HepG2 (cell line): ENCODE measurements around the gene TRIM23. TPM values are rescaled to one million over a fixed set of nuclear protein-coding genes. Genes with fewer than 3 reads are reported as not detected.

Experiments used
- CEBPG ChIP-seq: IDR thresholded peaks from 2 replicates; pipeline ENCODE4 v1.6.1; 2016
- HMGXB3 ChIP-seq: sonication (generic); formaldehyde crosslinking; IDR thresholded peaks from 2 replicates; pipeline ENCODE4 v1.4.0; 2020; ENCODE audit warnings: missing genetic modification reagents, borderline replicate concordance
- HMGXB4 ChIP-seq, 2 experiments: sonication (generic) in 1 of 2; formaldehyde crosslinking in 1 of 2; IDR thresholded peaks; 2 replicates each; pipeline versions ENCODE4 v1.4.0 to v1.6.1; 2018 to 2020; ENCODE audit warnings: missing genetic modification reagents in 2 of 2, borderline replicate concordance in 1 of 2, low read depth in 1 of 2, mild to moderate bottlenecking in 1 of 2, missing biosample characterization in 1 of 2
- KDM5A ChIP-seq: fragments of 200-600 bp; sonication (generic); IDR thresholded peaks from 2 replicates; pipeline ENCODE4 v1.7.0; 2018; ENCODE audit warnings: antibody characterized with exemption, mild to moderate bottlenecking, low read length, borderline replicate concordance
- NBN ChIP-seq: fragments of 450-650 bp; conservative IDR thresholded peaks from 2 replicates; pipeline ENCODE4 v1.6.1; 2017
- NFATC3 ChIP-seq: sonication (generic); formaldehyde crosslinking; IDR thresholded peaks from 2 replicates; pipeline ENCODE4 v1.5.1; 2020; ENCODE audit warnings: mild to moderate bottlenecking, missing genetic modification reagents
- RFX1 ChIP-seq: fragments of 450-650 bp; IDR thresholded peaks from 2 replicates; pipeline ENCODE4 v1.6.1; 2017
- SSRP1 ChIP-seq: IDR thresholded peaks from 2 replicates; pipeline ENCODE4 v1.6.1; 2016; ENCODE audit warnings: control low read depth
- WIZ ChIP-seq: sonication (generic); formaldehyde crosslinking; IDR thresholded peaks from 2 replicates; pipeline ENCODE4 v1.5.1; 2020; ENCODE audit warnings: mild to moderate bottlenecking, missing genetic modification reagents
- ZFY ChIP-seq: sonication (generic); formaldehyde crosslinking; IDR thresholded peaks from 2 replicates; pipeline ENCODE4 v1.4.0; 2020; ENCODE audit warnings: missing genetic modification reagents
- ZNF281 ChIP-seq: sonication (generic); formaldehyde crosslinking; IDR thresholded peaks from 2 replicates; pipeline ENCODE4 v1.4.0; 2020; ENCODE audit warnings: missing genetic modification reagents, borderline replicate concordance
- ZNF776 ChIP-seq: sonication (generic); formaldehyde crosslinking; IDR thresholded peaks from 2 replicates; pipeline ENCODE4 v1.4.0; 2020; ENCODE audit warnings: mild to moderate bottlenecking, missing genetic modification reagents
- ZSCAN25 ChIP-seq: sonication (generic); formaldehyde crosslinking; IDR thresholded peaks from 2 replicates; pipeline ENCODE4 v1.8.0; 2022; ENCODE audit warnings: mild to moderate bottlenecking, missing genetic modification reagents
- polyA plus RNA-seq, 8 experiments: library from polyadenylated mRNA; depleted of rRNA in 3 of 8; stranded (reverse) in 7 of 8; unstranded in 1 of 8; fragments of >200 nt; fragmentation: Illumina TruSeq in 4 of 8; extraction: Trizol in 4 of 8; gene quantifications; 2 replicates each; pipeline versions ENCODE4 v1.2.1 to v1.2.3, GENCODE V29; 2011 to 2016; ENCODE audit warnings: low read depth in 4 of 8, missing spikeins in 1 of 8, mixed read lengths in 1 of 8; ENCODE audit not compliant: insufficient read depth in 1 of 8
- total RNA-seq, 5 experiments: library from RNA; depleted of rRNA; stranded (reverse); fragments of >200 nt; fragmentation: Illumina TruSeq; extraction: Trizol; gene quantifications; 2 replicates each; pipeline ENCODE4 v1.2.3, GENCODE V29; 2016; ENCODE audit warnings: low read depth in 1 of 5
- TF ChIP-seq, protein P1 (sequence below): sonication (generic); formaldehyde crosslinking; IDR thresholded peaks from 2 replicates; pipeline ENCODE4 v1.4.0; 2020; ENCODE audit warnings: missing genetic modification reagents
- TF ChIP-seq, protein P2 (sequence below): sonication (generic); formaldehyde crosslinking; IDR thresholded peaks from 2 replicates; pipeline ENCODE4 v1.8.1; 2022; ENCODE audit warnings: low read depth, mild to moderate bottlenecking, missing genetic modification reagents

The TRIM23 gene
- total and polyA plus RNA-seq, 2 of the 13 experiments (the other 11 are each of a cell fraction or from before 2014, with no cell fraction given) = 4.6 to 11.4 TPM

- TF ChIP-seq ZNF281 (no peak), NBN (no peak), CEBPG (CRISPR knock-in tag) (no peak), HMGXB4 (CRISPR knock-in tag; IDR thresholded peaks at IDR 0.05; ENCODE audit: borderline replicate concordance in 1 of 2, low read depth in 1 of 2) (no peak), WIZ (CRISPR knock-in tag) (no peak), ZFY (peak; percentile 65), HMGXB3 (CRISPR knock-in tag) (peak; percentile 72; the same call in 1 of the 2 replicates), KDM5A (peak; percentile 93), RFX1 (no peak), NFATC3 (no peak), ZSCAN25 (CRISPR knock-in tag) (no peak), SSRP1 (CRISPR knock-in tag) (0 out of 2 replicates have a peak, but pooled peaks have one; percentile 33), ZNF776 (no peak)
- TF ChIP-seq, protein P1, sequence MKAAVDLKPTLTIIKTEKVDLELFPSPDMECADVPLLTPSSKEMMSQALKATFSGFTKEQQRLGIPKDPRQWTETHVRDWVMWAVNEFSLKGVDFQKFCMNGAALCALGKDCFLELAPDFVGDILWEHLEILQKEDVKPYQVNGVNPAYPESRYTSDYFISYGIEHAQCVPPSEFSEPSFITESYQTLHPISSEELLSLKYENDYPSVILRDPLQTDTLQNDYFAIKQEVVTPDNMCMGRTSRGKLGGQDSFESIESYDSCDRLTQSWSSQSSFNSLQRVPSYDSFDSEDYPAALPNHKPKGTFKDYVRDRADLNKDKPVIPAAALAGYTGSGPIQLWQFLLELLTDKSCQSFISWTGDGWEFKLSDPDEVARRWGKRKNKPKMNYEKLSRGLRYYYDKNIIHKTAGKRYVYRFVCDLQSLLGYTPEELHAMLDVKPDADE (CRISPR knock-in tag) = no peak
- TF ChIP-seq, protein P2, sequence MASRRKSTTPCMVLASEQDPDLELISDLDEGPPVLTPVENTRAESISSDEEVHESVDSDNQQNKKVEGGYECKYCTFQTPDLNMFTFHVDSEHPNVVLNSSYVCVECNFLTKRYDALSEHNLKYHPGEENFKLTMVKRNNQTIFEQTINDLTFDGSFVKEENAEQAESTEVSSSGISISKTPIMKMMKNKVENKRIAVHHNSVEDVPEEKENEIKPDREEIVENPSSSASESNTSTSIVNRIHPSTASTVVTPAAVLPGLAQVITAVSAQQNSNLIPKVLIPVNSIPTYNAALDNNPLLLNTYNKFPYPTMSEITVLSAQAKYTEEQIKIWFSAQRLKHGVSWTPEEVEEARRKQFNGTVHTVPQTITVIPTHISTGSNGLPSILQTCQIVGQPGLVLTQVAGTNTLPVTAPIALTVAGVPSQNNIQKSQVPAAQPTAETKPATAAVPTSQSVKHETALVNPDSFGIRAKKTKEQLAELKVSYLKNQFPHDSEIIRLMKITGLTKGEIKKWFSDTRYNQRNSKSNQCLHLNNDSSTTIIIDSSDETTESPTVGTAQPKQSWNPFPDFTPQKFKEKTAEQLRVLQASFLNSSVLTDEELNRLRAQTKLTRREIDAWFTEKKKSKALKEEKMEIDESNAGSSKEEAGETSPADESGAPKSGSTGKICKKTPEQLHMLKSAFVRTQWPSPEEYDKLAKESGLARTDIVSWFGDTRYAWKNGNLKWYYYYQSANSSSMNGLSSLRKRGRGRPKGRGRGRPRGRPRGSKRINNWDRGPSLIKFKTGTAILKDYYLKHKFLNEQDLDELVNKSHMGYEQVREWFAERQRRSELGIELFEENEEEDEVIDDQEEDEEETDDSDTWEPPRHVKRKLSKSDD (CRISPR knock-in tag) = no peak
These were observed 730 bp upstream of the TRIM23 start, which contains the start of the genes SHLD3 and TRAPPC13 (continued) for GRCh38 chr5:65624571-65625555.
